GM18873 (cell line): Measurements from ENCODE around the gene PIGU.
"Not testable (repeated sequence)": the region's sequence is repeated elsewhere in the genome, so short reads cannot be mapped to it uniquely, and the experiment has no call there.

Experiments
- ATAC-seq: cut with Tn5 transposase; IDR thresholded peaks from one replicate; pipeline ENCODE4 v1.9.1; 2021; ENCODE audit warnings: mild to moderate bottlenecking, moderate library complexity, moderate number of reproducible peaks; ENCODE audit not compliant: unreplicated experiment, low FRiP score

PIGU gene

GRCh38 chr20:34676642-34677373 lies at the start of gene PIGU:
PIGU (minus strand) TSS chr20:34677092; CDS start chr20:34677085, 7 bp downstream.
- peak; percentile 89 for ATAC-seq

GRCh38 chr20:34724172-34724571 lies 47.3 kb upstream of the PIGU start:
- ATAC-seq, result no peak

GRCh38 chr20:34722560-34722959 lies 45.7 kb upstream of the PIGU start:
- ATAC-seq, result not testable (repeated sequence)

GRCh38 chr20:34720266-34720665 lies 43.4 kb upstream of the PIGU start:
- ATAC-seq, result no peak

GRCh38 chr20:34719242-34720017 lies 42.5 kb upstream of the PIGU start:
- ATAC-seq, result peak; percentile 89

GRCh38 chr20:34717230-34718095 lies 40.6 kb upstream of the PIGU start:
- ATAC-seq, result no peak

- ATAC-seq, result no peak
Observed at GRCh38 chr20:34716921-34717229, 40.0 kb upstream of the PIGU start.

GRCh38 chr20:34715384-34715783 lies 38.5 kb upstream of the PIGU start:
- no peak for ATAC-seq

GRCh38 chr20:34713944-34714515 lies 37.1 kb upstream of the PIGU start:
- not testable (repeated sequence) for ATAC-seq

- ATAC-seq, result no peak
Observed at GRCh38 chr20:34713194-34713943, 36.5 kb upstream of the PIGU start.

GRCh38 chr20:34712525-34713192 lies 35.8 kb upstream of the PIGU start:
- ATAC-seq, result no peak

GRCh38 chr20:34711813-34712430 lies 35.0 kb upstream of the PIGU start:
- no peak for ATAC-seq

GRCh38 chr20:34710861-34711574 lies 34.1 kb upstream of the PIGU start:
- ATAC-seq, result no peak

GRCh38 chr20:34710568-34710839 lies 33.6 kb upstream of the PIGU start:
- no peak for ATAC-seq

- peak; percentile 43 for ATAC-seq
Observed at GRCh38 chr20:34709831-34710567, 33.1 kb upstream of the PIGU start.

- ATAC-seq, result peak; percentile 29
Observed at GRCh38 chr20:34709044-34709830, 32.3 kb upstream of the PIGU start.

GRCh38 chr20:34708621-34709043 lies 31.7 kb upstream of the PIGU start:
- peak; percentile 9 for ATAC-seq
